ENCODE data around the gene INTS1.

The INTS1 gene

DNA sequence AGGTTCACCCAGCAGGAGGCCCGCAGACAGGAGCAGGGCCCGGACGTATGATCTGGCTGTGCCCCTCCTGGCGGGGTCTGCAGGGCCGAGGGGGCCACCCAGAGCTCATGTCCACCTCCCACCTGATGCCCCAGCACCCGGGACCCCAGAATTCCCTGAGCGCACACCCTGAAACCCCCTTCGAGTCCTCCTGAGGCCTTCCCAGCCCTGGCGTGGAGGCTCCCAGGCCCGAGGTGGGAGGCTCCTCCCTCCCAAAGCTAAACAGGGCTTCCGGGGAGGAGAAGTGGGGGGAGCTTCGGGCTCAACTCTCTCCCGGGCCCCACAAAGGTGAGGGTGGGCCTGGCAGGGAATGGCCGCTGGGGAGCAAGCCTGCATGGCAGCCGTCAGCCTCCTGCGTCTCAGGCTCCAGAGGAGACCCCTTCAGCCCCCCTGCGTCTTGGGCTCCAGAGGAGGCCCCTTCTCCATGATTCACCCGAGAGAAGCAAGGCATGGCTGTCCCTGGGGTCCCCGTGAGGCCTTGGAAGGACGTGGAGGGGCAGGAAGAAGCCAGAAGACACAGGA is 75.2 kb downstream of the INTS1 start:
- no peak for DNase-seq

GRCh38 chr7:1427064-1427657 is 77.0 kb downstream of the INTS1 start:
- DNase-seq, result no peak

- no peak for DNase-seq
Observed at GRCh38 chr7:1426474-1426873, 77.7 kb downstream of the INTS1 start.

- no peak for DNase-seq
Observed at GRCh38 chr7:1425292-1426136, 78.7 kb downstream of the INTS1 start.

- DNase-seq, result no peak
Observed at GRCh38 chr7:1424041-1424440, 80.1 kb downstream of the INTS1 start.

GRCh38 chr7:1423264-1423811 is 80.9 kb downstream of the INTS1 start:
- no peak for DNase-seq

DNA sequence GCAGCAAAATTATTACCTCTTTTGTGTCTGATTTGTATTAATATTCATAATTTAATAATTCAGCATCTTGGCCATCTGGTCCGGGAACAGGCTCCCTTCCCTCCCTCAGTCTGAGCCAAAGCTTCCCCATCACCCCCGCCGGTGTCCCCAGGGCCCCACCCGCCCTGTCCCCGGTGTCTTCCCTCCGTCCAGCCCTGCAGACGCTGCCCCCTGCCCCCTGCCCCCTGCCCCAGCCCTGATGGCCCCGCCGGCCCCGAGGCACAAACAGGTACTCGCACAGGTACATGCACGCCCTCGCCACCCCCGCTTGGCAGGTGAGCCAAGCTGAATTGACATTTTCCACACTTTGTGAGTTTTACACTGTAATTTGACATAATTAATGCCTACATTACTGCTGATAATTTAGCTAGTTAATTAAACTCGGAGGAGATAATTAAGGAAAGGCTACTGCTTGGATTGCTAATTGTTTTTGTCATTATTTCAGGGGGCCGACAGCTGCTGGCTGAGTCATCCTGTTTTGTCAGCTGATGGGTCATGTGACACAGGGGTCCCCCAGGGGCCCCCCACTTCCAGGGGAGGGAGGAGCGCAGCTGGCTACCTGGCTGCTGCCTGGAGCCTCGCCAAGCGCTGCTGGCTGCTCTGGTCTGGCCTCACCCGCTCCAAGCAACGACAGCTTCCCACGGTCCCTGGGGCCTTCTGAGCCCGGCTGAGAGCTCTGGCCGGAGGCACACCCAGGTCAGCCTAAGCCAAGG is 81.5 kb downstream of the INTS1 start:
- DNase-seq, result peak; percentile 77

GRCh38 chr7:1421946-1422345 is 82.2 kb downstream of the INTS1 start:
- no peak for DNase-seq

DNA sequence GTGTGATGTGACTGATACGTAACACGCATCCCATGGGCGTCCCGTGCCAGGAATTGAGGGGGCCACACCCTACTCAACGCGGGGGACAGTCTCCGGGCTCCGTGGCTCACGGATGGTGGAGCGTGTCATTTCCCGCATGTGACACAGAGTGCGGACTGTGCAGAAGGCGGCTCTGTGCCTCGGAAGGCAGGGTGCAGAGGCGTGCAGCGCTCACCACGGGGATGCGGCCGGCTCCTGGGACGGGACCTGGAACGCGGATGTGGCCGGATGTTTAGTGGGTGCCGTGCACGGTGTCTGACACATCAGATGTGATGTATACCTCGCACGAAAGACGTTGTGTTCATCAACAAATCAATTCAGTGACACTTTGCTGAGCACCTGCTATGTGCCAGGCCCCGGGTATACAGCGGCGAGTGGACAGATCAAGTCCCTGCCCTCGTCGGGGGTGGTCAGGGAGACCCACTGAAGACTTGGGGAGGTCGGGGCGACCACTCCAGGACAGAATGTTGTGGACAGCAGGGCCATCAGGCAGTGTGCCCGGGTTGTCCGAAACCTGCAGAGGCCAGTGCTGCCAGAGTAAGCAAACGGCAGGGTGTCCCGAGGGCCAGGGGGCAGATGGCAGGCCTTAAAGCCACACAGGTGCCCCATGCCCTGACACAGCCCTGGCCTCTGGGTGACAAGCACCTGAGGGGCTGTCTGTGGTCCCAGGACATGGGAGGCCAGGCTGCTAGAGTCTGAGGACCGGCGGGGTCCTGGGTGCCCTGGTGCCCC is 83.0 kb downstream of the INTS1 start:
- no peak for DNase-seq
